Measurements from ENCODE around the gene NLRP6.
"Not testable (repeated sequence)": the region's sequence is repeated elsewhere in the genome, so short reads cannot be mapped to it uniquely, and the experiment has no call there.

The NLRP6 gene

GRCh38 chr11:236774-237767, 41.1 kb upstream of the NLRP6 start, which contains the start of gene PSMD13:
TSS of gene PSMD13 (plus strand) at chr11:236976. CDS start at chr11:237050, 74 bp downstream.
- TF ChIP-seq CTCF (IDR thresholded peaks at IDR 0.05; ENCODE audit: low read depth, low read length) = no peak
- peak; percentile 32 for DNase-seq (ENCODE audit: extremely low read depth, low read depth)

GRCh38 chr11:238346-238745, 39.9 kb upstream of the NLRP6 start:
- not testable (repeated sequence) for DNase-seq (ENCODE audit: extremely low read depth, low read depth)

GRCh38 chr11:240315-240714, 37.9 kb upstream of the NLRP6 start:
- no peak for TF ChIP-seq CTCF (IDR thresholded peaks at IDR 0.05; ENCODE audit: low read depth, low read length)
- no peak for DNase-seq (ENCODE audit: extremely low read depth, low read depth)

- DNase-seq (ENCODE audit: extremely low read depth, low read depth) = no peak
- no peak for TF ChIP-seq CTCF (IDR thresholded peaks at IDR 0.05; ENCODE audit: low read depth, low read length)
Observed at GRCh38 chr11:241634-242033, 36.6 kb upstream of the NLRP6 start.

GRCh38 chr11:244376-244775, 33.8 kb upstream of the NLRP6 start:
- no peak for TF ChIP-seq CTCF (IDR thresholded peaks at IDR 0.05; ENCODE audit: low read depth, low read length)
- no peak for DNase-seq (ENCODE audit: extremely low read depth, low read depth)

GRCh38 chr11:249062-249461, 29.1 kb upstream of the NLRP6 start:
- TF ChIP-seq CTCF (IDR thresholded peaks at IDR 0.05; ENCODE audit: low read depth, low read length) = no peak
- no peak for DNase-seq (ENCODE audit: extremely low read depth, low read depth)

GRCh38 chr11:250274-250673, 27.9 kb upstream of the NLRP6 start:
- no peak for DNase-seq (ENCODE audit: extremely low read depth, low read depth)
- TF ChIP-seq CTCF (IDR thresholded peaks at IDR 0.05; ENCODE audit: low read depth, low read length) = no peak
